Stimulated activated CD4-positive, alpha-beta T cell treated with anti-CD3 and anti-CD28 coated beads, TNF-alpha, amount 100 ng/mL, for 48 hours (primary cell): ENCODE data around the gene XXYLT1.
"Not testable (repeated sequence)": the region's sequence is repeated elsewhere in the genome, so short reads cannot be mapped to it uniquely, and the experiment has no call there.

Experiments used
- DNase-seq, 3 donors: peaks; one replicate each; pipeline ENCODE4 v3.0.0-alpha.2; 2020; ENCODE audit warnings: low read depth in 3 of 3

Gene XXYLT1

GRCh38 chr3:195042743-195043606 is 228.0 kb downstream of the XXYLT1 start:
- DNase-seq = no peak

- no peak for DNase-seq
Observed at GRCh38 chr3:195041871-195042742, 228.9 kb downstream of the XXYLT1 start.

GRCh38 chr3:195040773-195041520 is 230.0 kb downstream of the XXYLT1 start:
- no peak for DNase-seq

- DNase-seq = no peak
Observed at GRCh38 chr3:195040094-195040493, 230.9 kb downstream of the XXYLT1 start.

GRCh38 chr3:195039180-195039843 is 231.6 kb downstream of the XXYLT1 start:
- DNase-seq = no peak

GRCh38 chr3:195038161-195038560 is 232.8 kb downstream of the XXYLT1 start:
- no peak for DNase-seq

- not testable (repeated sequence) for DNase-seq
Observed at GRCh38 chr3:195037586-195037985, 233.4 kb downstream of the XXYLT1 start.

GRCh38 chr3:195036974-195037373 is 234.0 kb downstream of the XXYLT1 start:
- no peak for DNase-seq

GRCh38 chr3:195036574-195036973 is 234.4 kb downstream of the XXYLT1 start:
- DNase-seq = no peak

- no peak for DNase-seq
Observed at GRCh38 chr3:195036203-195036505, 234.8 kb downstream of the XXYLT1 start.

- DNase-seq = no peak
Observed at GRCh38 chr3:195035345-195036202, 235.4 kb downstream of the XXYLT1 start.

- no peak for DNase-seq
Observed at GRCh38 chr3:195034541-195034940, 236.4 kb downstream of the XXYLT1 start.

- no peak for DNase-seq
Observed at GRCh38 chr3:195034101-195034500, 236.9 kb downstream of the XXYLT1 start.

- DNase-seq = no peak
Observed at GRCh38 chr3:195033531-195034091, 237.3 kb downstream of the XXYLT1 start.

- no peak for DNase-seq
Observed at GRCh38 chr3:195032955-195033354, 238.0 kb downstream of the XXYLT1 start.

GRCh38 chr3:195032106-195032759 is 238.7 kb downstream of the XXYLT1 start:
- DNase-seq = no peak

GRCh38 chr3:195031574-195032003 is 239.4 kb downstream of the XXYLT1 start:
- no peak for DNase-seq

- no peak for DNase-seq
Observed at GRCh38 chr3:195030791-195031321, 240.1 kb downstream of the XXYLT1 start.

- DNase-seq = no peak
Observed at GRCh38 chr3:195028877-195029606, 241.9 kb downstream of the XXYLT1 start.
